ENCODE data around the gene LYRM1.

DNA sequence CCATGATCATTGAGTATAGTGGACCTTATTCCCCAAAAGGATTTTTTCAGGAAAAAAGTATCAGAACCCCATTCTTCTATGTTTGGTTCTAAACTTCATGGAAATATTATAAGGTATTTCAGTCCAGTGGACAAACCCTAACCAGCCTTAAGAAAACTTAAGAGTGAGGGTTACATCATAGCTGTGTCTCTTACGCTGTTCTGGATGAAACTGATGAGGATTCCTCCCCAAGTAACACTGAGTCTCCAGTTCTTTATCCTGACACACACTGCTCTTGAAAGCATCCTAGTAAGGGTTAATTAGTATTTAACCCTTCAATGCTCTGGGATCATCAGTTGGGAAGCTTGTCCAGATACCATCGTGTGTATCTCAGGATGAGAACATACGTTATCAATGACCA, 5.0 kb downstream of the LYRM1 start:
- TF ChIP-seq, protein P1, sequence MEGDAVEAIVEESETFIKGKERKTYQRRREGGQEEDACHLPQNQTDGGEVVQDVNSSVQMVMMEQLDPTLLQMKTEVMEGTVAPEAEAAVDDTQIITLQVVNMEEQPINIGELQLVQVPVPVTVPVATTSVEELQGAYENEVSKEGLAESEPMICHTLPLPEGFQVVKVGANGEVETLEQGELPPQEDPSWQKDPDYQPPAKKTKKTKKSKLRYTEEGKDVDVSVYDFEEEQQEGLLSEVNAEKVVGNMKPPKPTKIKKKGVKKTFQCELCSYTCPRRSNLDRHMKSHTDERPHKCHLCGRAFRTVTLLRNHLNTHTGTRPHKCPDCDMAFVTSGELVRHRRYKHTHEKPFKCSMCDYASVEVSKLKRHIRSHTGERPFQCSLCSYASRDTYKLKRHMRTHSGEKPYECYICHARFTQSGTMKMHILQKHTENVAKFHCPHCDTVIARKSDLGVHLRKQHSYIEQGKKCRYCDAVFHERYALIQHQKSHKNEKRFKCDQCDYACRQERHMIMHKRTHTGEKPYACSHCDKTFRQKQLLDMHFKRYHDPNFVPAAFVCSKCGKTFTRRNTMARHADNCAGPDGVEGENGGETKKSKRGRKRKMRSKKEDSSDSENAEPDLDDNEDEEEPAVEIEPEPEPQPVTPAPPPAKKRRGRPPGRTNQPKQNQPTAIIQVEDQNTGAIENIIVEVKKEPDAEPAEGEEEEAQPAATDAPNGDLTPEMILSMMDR (IDR thresholded peaks at IDR 0.05): no peak
- TF ChIP-seq EP300 (IDR thresholded peaks at IDR 0.05): no peak
